ENCODE results near the gene ADORA1.
A peak's percentile ranks its signal among the peaks of the same experiment; 100 is the strongest.

Gene ADORA1

DNA sequence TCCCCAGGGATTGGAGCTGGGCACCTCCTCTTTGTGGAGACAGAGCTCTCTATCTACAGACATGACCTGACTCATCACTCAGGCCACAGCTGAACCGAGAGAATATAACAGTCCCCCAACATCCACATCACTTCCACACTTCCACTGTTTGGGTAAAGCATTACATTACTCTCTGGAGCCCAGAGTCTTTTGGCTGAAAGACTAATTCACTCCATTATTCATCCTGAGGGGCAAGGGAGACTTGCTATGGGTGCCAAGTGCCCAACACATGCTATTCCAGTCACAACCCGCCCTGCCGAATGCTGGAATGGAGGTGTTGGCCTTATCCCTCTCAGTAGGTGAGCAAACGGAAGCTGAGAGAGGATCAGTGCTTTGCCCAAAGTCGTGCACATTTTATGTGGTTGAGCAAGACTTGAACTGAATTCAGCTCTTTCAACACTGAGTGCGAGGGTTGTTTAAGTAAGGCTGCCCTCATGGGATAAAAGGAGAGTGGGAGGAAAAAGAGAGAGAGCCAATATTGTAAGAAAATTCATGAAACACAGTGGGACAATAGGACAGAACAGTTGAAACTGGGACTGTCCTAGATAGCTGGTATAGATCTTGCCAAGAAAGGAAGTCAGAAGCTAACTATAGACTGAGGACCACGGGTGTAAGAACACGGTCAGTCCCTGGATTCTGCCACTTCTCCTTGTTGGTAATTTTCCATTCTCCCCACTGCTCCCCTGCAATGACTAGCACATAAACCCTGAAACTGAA is 72.5 kb downstream of the ADORA1 start:
- Histone ChIP-seq H3K9ac (no peak overlapping the region), H3K36me3 (no peaks in the 10 kb centered on the region), H3K4me1 (peaks cover 19% of the 10 kb centered on the region), H3K4me3 (no peak overlapping the region), H3K9me3 (no peaks in the 10 kb centered on the region), H3K27ac (no peak overlapping the region), H4K20me1 (no peaks in the 10 kb centered on the region), H3K27me3 (no peaks in the 10 kb centered on the region), H3K4me2 (peak overlapping the region; percentile 9; the same call in 1 of the 2 replicates)
- TF ChIP-seq Cebpa-rat (IDR thresholded peaks at IDR 0.05): no peak

DNA sequence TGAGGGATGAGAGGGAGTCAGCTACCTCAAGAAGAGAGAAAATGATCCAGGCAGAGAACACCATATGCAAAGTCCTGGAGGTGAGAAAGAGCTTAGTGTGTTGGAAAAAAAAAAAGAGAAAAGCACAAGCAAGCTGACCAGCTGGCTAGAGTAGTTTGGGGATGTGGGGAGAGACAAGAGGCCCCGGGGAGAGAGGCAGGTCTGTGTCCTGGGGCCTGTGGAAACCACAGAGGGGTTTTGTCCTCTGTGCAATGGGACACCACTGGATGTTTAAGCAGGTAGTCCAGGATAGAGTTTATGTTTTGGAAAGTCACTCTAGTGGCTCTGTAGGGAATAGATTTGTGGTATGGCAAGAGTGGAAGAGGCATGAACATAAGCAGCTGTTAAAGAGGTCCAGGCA is 73.4 kb downstream of the ADORA1 start:
- no peak overlapping the region for H3K4me2 ChIP-seq
- H3K27ac ChIP-seq: no peak overlapping the region
- no peaks in the 10 kb centered on the region for H3K36me3 ChIP-seq
- no peaks in the 10 kb centered on the region for H3K9me3 ChIP-seq
- no peaks in the 10 kb centered on the region for H4K20me1 ChIP-seq
- peaks cover 19% of the 10 kb centered on the region for H3K4me1 ChIP-seq
- no peak for TF ChIP-seq Cebpa-rat (IDR thresholded peaks at IDR 0.05)
- H3K27me3 ChIP-seq: no peaks in the 10 kb centered on the region
- no peak overlapping the region for H3K4me3 ChIP-seq
- no peak overlapping the region for H3K9ac ChIP-seq

- Histone ChIP-seq H3K27ac (no peak overlapping the region), H3K9ac (no peak overlapping the region), H3K4me2 (no peak overlapping the region), H3K27me3 (no peaks in the 10 kb centered on the region), H3K4me3 (no peak overlapping the region), H3K36me3 (no peaks in the 10 kb centered on the region), H3K9me3 (no peaks in the 10 kb centered on the region), H3K4me1 (peaks cover 19% of the 10 kb centered on the region), H4K20me1 (no peaks in the 10 kb centered on the region)
- no peak for TF ChIP-seq Cebpa-rat (IDR thresholded peaks at IDR 0.05)
Observed at GRCh38 chr1:203201516-203202205, 74.1 kb downstream of the ADORA1 start.

- Histone ChIP-seq H3K4me2 (no peak overlapping the region), H3K9ac (no peak overlapping the region), H3K4me3 (no peak overlapping the region), H4K20me1 (no peaks in the 10 kb centered on the region), H3K27me3 (no peaks in the 10 kb centered on the region), H3K9me3 (no peaks in the 10 kb centered on the region), H3K27ac (no peak overlapping the region), H3K4me1 (peaks cover 20% of the 10 kb centered on the region), H3K36me3 (no peaks in the 10 kb centered on the region)
- TF ChIP-seq Cebpa-rat (IDR thresholded peaks at IDR 0.05): no peak
Observed at GRCh38 chr1:203202431-203203245, 75.1 kb downstream of the ADORA1 start.

DNA sequence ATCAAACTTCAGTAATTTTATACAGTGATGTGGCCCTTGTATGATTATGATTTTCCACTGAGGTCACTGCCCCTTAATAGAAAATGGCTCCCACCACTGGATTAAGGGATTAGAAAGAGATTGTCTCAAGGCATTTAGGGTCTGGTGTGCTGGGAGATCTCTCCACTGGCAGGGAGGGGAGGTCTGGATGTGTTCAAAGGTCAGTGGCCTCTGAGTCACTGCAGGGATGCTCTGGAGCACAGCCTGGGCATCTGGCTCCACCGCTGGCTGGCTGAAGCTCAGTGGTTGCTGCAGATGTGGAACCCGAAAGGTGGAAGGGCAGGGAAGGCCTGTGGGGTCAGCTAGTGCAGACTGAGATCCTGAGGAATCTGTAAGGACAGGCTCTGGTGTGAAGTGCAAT is 77.2 kb downstream of the ADORA1 start:
- no peaks in the 10 kb centered on the region for H3K27me3 ChIP-seq
- no peaks in the 10 kb centered on the region for H3K36me3 ChIP-seq
- no peak overlapping the region for H3K4me2 ChIP-seq
- no peak overlapping the region for H3K4me3 ChIP-seq
- H3K9ac ChIP-seq: no peak overlapping the region
- TF ChIP-seq Cebpa-rat (IDR thresholded peaks at IDR 0.05): no peak
- H4K20me1 ChIP-seq: no peaks in the 10 kb centered on the region
- no peaks in the 10 kb centered on the region for H3K9me3 ChIP-seq
- no peak overlapping the region for H3K27ac ChIP-seq
- peaks cover 21% of the 10 kb centered on the region for H3K4me1 ChIP-seq

DNA sequence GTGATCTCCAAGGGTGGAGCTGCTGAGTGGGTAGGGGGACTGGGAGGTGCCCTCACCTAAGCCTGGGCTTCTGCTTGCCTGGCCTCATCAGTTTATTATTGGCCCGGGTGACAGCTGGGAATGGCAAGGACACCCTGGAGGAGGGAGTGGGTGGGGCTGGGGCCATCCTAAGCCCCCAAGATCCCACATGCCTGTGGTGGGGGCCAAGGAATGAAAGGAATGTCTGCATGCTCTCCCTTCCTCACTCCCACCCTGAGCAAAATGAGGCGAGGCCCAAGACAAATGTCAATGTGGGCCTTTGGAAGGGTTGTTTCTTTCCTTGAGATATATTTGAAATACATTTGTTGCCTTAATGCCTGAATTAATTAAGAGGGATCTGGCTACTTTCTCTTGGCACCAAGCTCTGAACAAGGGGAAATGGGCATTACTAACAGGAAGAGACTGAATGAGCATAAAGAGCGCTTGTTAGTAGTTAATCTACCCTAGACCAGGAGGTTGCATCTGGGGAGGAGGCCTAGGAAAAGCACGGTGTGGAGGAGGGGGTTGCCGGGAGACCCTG is 78.7 kb downstream of the ADORA1 start:
- Histone ChIP-seq H4K20me1 (no peaks in the 10 kb centered on the region), H3K4me1 (peaks cover 9% of the 10 kb centered on the region), H3K9me3 (no peaks in the 10 kb centered on the region), H3K27ac (no peak overlapping the region), H3K36me3 (no peaks in the 10 kb centered on the region), H3K4me3 (no peak overlapping the region), H3K4me2 (no peak overlapping the region), H3K27me3 (no peaks in the 10 kb centered on the region), H3K9ac (no peak overlapping the region)
- TF ChIP-seq Cebpa-rat (IDR thresholded peaks at IDR 0.05): no peak

- no peaks in the 10 kb centered on the region for H3K27me3 ChIP-seq
- no peak overlapping the region for H3K9ac ChIP-seq
- H3K9me3 ChIP-seq: no peaks in the 10 kb centered on the region
- H3K27ac ChIP-seq: no peak overlapping the region
- H3K4me1 ChIP-seq: peaks cover 13% of the 10 kb centered on the region
- no peaks in the 10 kb centered on the region for H3K36me3 ChIP-seq
- no peaks in the 10 kb centered on the region for H4K20me1 ChIP-seq
- peak overlapping the region; percentile 41 for H3K4me2 ChIP-seq
- TF ChIP-seq Cebpa-rat (IDR thresholded peaks at IDR 0.05): no peak
- no peak overlapping the region for H3K4me3 ChIP-seq
Observed at GRCh38 chr1:203207751-203208150, 80.2 kb downstream of the ADORA1 start.

GRCh38 chr1:203208181-203208580 is 80.7 kb downstream of the ADORA1 start:
- no peak for TF ChIP-seq Cebpa-rat (IDR thresholded peaks at IDR 0.05)
- H3K27ac ChIP-seq: no peak overlapping the region
- no peaks in the 10 kb centered on the region for H3K27me3 ChIP-seq
- no peaks in the 10 kb centered on the region for H4K20me1 ChIP-seq
- no peaks in the 10 kb centered on the region for H3K9me3 ChIP-seq
- H3K36me3 ChIP-seq: no peaks in the 10 kb centered on the region
- peak overlapping the region; percentile 41 for H3K4me2 ChIP-seq
- H3K4me1 ChIP-seq: peaks cover 13% of the 10 kb centered on the region
- H3K9ac ChIP-seq: no peak overlapping the region
- no peak overlapping the region for H3K4me3 ChIP-seq

GRCh38 chr1:203210350-203210749 is 82.8 kb downstream of the ADORA1 start:
- Histone ChIP-seq H3K9me3 (no peaks in the 10 kb centered on the region), H3K4me1 (peaks cover 35% of the 10 kb centered on the region), H3K27me3 (no peaks in the 10 kb centered on the region), H3K9ac (no peak overlapping the region), H3K4me3 (no peak overlapping the region), H4K20me1 (no peaks in the 10 kb centered on the region), H3K36me3 (no peaks in the 10 kb centered on the region), H3K27ac (no peak overlapping the region), H3K4me2 (no peak overlapping the region)
- no peak for TF ChIP-seq Cebpa-rat (IDR thresholded peaks at IDR 0.05)

All from BLaER1 (cell line).